ENCODE results near the gene TMEM91.
A peak's percentile ranks its signal among the peaks of the same experiment; 100 is the strongest.
"Not testable (repeated sequence)": the region's sequence is repeated elsewhere in the genome, so short reads cannot be mapped to it uniquely, and the experiment has no call there.

TMEM91 gene

GRCh38 chr19:41353466-41354342 is 22.6 kb upstream of the TMEM91 start, which contains the start of gene TGFB1:
TSS of gene TGFB1 (minus strand) at chr19:41353922. CDS start at chr19:41353044, 878 bp downstream.
- peak; percentile 85 for DNase-seq

DNA sequence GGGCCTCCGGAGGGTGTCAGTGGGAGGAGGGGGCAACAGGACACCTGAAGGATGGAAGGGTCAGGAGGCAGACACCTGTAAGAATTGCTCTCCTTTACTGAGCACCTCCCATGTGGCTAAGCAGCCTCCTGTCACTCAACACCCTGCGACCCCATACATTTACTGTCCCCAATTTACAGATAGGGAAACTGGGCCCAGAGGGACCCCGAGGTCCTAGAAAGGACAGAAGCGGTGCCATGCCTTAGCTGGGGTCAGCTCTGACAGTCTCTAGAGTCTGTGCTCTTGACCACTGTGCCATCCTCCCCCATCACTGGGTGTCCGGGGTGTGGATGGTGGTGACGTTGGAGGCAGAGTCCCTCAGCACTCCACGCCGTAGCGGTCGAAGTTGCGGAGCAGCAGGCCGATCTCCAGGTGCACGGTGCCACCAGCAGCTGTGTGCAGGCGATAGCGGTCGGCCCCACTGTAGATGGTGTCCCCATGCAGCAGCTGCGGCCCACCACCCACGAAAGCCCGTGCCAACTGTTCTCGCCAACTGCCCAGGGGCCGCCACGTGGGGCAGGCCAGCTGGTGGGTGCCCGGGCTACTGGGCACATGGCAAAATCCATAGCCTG is 21.9 kb upstream of the TMEM91 start:
- peak; percentile 45 for DNase-seq

GRCh38 chr19:41355035-41355434 is 21.3 kb upstream of the TMEM91 start:
- no peak for DNase-seq

DNA sequence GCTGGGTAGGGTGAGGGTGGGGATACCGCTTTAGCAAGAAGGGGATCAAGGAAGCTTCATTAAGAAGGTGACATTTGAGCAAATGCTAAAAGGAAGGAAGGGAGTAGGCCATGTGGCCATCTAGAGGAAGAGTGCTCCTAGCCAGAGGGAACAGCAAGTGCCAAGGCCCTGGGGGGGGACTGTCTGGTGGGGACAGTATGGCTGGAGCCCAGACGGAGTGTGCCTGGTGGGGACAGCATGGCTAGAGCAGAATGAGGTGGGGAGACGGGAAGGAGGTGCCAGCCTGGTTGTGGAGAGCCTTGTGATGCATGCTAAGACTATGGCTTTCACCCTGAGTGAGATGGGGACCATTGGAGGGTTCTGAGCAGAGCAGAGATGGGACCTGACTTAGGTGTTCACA is 20.5 kb upstream of the TMEM91 start:
- no peak for DNase-seq

- DNase-seq: no peak
These were observed 19.2 kb upstream of the TMEM91 start for GRCh38 chr19:41356984-41357739.

DNA sequence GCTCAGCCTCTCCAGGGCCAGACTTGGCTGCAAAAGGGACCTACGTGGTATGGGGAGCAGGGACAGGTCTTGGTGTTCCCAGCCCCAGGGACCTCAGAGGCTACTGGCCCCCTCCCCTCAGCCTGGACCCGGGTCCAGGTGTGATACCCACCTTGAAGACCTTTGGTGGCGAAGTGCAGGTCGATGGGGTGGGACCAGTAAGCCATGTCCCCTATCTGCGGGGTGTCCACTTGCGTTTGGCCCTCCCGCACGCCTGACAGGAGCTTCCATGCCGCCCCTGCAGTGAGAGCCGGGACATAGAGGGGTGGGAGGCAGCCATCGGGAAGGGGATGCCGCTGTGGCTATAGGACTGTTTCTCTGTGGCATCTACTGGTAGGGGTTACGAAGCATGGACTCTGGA is 18.6 kb upstream of the TMEM91 start:
- no peak for DNase-seq

- DNase-seq: no peak
These were observed 16.6 kb upstream of the TMEM91 start for GRCh38 chr19:41359741-41360140.

DNA sequence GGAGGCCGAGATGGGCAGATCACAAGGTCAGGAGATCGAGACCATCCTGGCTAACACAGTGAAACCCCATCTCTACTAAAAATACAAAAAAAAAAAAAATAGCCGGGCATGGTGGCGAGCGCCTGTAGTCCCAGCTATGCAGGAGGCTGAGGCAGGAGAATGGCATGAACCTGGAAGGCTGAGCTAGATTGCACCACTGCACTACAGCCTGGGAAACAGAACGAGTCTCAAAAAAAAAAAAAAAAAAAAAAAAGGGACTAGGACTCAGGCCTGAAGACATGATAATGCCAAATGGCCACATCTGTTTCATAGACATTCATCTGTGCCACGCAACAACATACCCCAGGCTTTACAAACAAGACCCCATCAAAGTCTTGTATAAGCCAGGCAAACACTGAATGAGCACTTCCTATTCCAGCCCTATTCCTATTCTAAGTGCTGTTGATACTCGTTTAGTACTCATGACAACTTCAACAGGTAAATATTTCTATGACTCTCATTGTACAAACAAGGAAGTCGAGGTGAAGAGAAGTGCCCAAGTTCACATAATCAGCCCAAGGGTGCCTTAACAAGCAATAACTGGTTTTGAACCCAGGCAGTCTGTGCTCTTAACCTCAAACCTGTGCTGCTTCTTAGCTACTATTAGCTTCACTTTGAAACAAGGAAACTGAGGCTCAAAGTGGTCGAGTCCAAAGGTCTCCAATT is 14.0 kb upstream of the TMEM91 start:
- DNase-seq: no peak

DNA sequence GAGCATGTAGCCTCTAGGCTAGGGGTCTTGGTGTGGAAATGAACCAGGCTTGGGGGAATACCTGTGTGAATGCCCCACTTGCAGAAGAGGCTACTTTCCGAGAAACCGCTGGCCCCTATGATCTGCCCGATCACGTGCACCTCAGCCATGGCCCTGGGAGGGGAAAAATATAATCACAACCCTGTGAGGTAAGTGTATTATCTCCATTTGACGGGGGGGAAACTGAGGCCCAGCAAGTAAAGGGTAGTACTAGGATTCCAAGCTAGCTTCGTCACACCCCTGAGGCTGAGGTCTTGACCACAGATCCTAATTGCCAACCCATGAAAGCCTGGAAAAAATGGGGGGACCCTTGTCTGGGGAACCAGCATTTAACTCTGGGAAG is 13.0 kb upstream of the TMEM91 start:
- DNase-seq: no peak

DNA sequence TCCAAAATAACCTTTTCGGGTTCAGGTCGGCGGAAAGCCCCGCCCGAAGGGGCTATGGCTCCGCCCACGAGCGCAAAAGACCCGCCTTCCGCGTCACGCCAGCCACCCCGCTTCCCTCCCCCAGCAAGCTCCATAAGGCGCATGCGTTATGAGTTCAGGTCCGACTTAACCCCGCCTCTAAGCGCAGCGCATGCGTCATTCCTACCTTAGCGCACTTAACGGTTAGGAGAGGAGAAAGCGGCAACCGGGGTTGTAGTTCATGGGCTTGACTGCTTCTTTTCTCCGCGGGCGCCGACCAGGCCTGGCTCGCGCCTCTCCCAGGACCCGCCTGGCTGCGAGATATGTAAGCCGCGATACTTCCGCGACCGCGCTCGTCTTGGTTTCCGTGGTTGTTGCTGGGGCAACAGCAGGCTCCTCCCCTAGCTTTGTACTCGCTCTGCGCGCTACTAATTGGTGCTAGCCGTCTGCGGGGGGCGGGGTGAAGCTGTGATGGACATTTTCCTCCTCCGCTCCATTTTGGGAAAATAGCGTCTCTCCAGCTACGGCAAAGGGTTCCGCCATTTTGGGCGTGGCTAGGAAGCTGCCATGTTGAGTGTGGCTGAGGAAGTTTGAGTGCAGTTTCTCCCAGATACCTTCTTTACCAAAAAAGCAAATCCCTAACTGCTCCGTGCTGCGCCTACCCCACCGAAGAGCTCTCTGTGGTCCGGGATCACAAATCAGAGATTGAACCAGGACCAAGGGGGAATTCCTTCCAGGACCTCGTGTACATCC is 12.4 kb upstream of the TMEM91 start, which contains the start of gene B9D2:
Gene B9D2 (minus strand): TSS at position 397 of the 771 bp plus-strand sequence. CDS start 630 bp downstream, outside the sequence.
- DNase-seq: peak; percentile 99

- no peak for DNase-seq
These were observed 11.6 kb upstream of the TMEM91 start for GRCh38 chr19:41364524-41365391.

DNA sequence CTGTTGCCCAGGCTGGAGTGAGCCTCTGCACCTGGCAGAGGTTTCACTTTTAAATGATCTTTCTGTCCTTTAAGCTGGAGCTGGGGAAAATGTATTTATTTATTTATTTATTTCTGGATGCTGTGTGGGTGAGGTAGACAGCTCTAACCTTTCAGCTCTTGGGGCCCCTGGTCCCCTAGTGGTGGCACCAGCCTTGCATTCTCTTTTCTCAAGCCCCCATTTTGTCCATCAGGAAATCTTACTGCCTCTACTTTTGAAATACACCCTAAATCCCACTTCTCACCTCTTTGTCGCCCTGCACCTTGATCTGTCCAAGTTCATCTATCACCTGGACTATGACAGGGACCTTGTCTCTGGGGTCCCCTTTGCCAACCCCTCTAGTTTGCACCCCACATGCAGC is 10.2 kb upstream of the TMEM91 start:
- no peak for DNase-seq

- DNase-seq: no peak
These were observed 8.5 kb upstream of the TMEM91 start for GRCh38 chr19:41367848-41368301.

GRCh38 chr19:41369769-41370168 is 6.6 kb upstream of the TMEM91 start:
- no peak for DNase-seq

DNA sequence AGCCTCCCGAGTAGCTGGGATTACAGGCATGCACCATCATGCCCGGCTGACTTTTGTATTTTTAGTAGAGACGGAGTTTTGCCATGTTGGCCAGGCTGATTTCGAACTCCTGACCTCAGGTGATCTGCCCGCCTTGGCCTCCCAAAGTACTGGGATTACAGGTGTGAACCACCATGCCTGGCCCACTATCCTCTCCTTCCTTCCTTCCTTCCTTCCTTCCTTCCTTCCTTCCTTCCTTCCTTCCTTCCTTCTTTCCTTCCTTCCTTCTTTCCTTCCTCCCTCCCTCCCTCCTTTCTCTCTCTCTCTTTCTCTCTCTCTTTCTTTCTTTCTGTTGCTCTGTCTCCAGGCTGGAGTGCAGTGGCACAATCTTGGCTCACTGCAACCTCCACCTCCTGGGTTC is 5.2 kb upstream of the TMEM91 start:
- DNase-seq: not testable (repeated sequence)

DNA sequence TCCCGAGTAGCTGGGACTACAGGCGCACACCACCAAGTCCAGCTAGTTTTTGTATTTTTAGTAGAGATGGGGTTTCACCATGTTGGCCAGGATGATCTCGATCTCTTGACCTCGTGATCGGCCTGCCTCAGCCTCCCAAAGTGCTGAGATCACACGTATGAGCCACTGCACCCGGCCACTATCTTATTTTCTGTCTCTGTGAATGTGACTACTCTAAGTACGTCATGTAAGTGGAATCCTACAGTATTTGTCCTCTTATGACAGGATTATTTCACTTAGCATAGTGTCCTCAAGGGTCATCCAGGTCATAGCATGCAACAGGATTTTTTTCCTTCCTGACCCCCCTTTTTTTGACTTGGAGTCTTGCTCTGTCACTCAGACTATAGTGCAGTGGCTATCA is 4.8 kb upstream of the TMEM91 start:
- DNase-seq: no peak

GRCh38 chr19:41372501-41372900 is 3.8 kb upstream of the TMEM91 start:
- no peak for DNase-seq

DNA sequence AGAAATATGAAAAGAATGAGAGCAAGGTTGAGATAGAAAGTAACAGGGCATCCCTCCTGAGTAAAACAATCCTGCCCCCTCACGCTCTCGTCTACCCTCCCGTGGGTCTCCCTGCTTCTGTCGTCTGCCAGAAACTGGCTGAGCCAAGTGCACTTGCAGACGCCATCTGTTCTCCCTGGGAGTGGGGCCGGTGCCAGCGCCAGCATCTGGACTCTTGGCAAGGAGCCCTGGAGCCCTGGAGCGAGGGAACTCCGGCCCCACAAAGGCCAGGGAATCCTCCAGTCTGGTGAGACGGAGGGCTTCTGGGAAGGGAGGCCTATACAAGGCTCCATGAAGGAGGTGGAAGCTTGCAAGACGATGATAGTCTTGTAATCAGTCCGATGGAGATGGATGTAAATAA is 2.3 kb upstream of the TMEM91 start:
- peak; percentile 89 for DNase-seq

DNA sequence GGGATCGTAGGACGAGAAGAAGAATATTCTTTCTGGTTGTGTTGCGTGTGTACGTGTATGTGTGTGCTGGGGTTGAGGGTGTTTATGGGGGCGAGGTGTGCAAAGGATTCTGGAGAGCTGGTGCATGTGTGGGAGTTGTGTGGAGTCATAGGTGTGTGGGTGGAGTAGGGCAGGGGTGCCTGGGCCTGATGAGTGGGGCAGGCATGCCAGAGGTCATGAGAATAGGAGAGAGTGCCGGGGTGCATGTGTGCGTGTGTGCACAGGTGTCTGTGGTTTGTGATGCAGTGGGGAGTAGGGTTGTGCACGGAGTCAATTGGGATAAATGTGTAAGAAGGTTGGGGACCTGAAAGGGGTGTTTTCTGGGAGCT is 649 bp downstream of the TMEM91 start:
- DNase-seq: no peak

GRCh38 chr19:41377977-41378709 is 1.8 kb downstream of the TMEM91 start:
- peak; percentile 50 for DNase-seq

All from right hindlimb (tissue), 1 donor.